DOHH2 (cell line): Measurements from ENCODE around the gene GRB10.

Experiments
- EZH2phosphoT487 ChIP-seq: fragments of 200-600 bp; sonication (generic); IDR thresholded peaks from 2 replicates; pipeline ENCODE4 v1.6.1; 2017; ENCODE audit warnings: borderline replicate concordance, mild to moderate bottlenecking, antibody characterized with exemption, low read length, moderate library complexity, mixed read lengths
- TF ChIP-seq, protein P1 (sequence below): fragments of 200-600 bp; sonication (generic); IDR thresholded peaks from one replicate; pipeline ENCODE4 v1.5.1; 2014; ENCODE audit warnings: antibody characterized with exemption, mild to moderate bottlenecking, low read depth, low read length; ENCODE audit not compliant: poor library complexity, severe bottlenecking

GRCh38 chr7:50805447-50806125, 22.9 kb upstream of the GRB10 start:
- TF ChIP-seq EZH2phosphoT487: no peak
- TF ChIP-seq, protein P1, sequence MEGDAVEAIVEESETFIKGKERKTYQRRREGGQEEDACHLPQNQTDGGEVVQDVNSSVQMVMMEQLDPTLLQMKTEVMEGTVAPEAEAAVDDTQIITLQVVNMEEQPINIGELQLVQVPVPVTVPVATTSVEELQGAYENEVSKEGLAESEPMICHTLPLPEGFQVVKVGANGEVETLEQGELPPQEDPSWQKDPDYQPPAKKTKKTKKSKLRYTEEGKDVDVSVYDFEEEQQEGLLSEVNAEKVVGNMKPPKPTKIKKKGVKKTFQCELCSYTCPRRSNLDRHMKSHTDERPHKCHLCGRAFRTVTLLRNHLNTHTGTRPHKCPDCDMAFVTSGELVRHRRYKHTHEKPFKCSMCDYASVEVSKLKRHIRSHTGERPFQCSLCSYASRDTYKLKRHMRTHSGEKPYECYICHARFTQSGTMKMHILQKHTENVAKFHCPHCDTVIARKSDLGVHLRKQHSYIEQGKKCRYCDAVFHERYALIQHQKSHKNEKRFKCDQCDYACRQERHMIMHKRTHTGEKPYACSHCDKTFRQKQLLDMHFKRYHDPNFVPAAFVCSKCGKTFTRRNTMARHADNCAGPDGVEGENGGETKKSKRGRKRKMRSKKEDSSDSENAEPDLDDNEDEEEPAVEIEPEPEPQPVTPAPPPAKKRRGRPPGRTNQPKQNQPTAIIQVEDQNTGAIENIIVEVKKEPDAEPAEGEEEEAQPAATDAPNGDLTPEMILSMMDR: no peak
